Activated naive CD8-positive, alpha-beta T cell (primary cell): Measurements from ENCODE around the gene MYOM1.

ENCODE experiments used
- H3K27ac Mint-ChIP-seq: one replicate; pipeline ENCODE4 v1.8.0; 2021; ENCODE audit warnings: mixed read lengths
- H3K27me3 Mint-ChIP-seq: one replicate; pipeline ENCODE4 v1.8.0; 2021; ENCODE audit warnings: mixed read lengths
- H3K36me3 Mint-ChIP-seq: one replicate; pipeline ENCODE4 v1.8.0; 2021; ENCODE audit warnings: mixed read lengths
- H3K4me1 Mint-ChIP-seq: one replicate; pipeline ENCODE4 v1.8.0; 2021; ENCODE audit warnings: low read depth, mixed read lengths
- H3K4me3 Mint-ChIP-seq: one replicate; pipeline ENCODE4 v1.8.0; 2021; ENCODE audit warnings: mild to moderate bottlenecking, mixed read lengths
- H3K9me3 Mint-ChIP-seq: one replicate; pipeline ENCODE4 v1.8.0; 2021; ENCODE audit warnings: low read depth, mixed read lengths

Gene MYOM1

GRCh38 chr18:3219631-3220335 lies at the start of gene MYOM1:
Gene MYOM1 (minus strand): TSS chr18:3219968. CDS start chr18:3215223, 4,745 bp downstream.
- H3K9me3 Mint-ChIP-seq: no peaks in the 10 kb centered on the region
- H3K27ac Mint-ChIP-seq: no peak within 1 kb of the TSS
- no peak within 1 kb of the TSS for H3K4me3 Mint-ChIP-seq
- no peaks in the 10 kb centered on the region for H3K27me3 Mint-ChIP-seq
- H3K36me3 Mint-ChIP-seq: peaks cover 5% of the 10 kb centered on the region
- peaks cover 5% of the 10 kb centered on the region for H3K4me1 Mint-ChIP-seq

GRCh38 chr18:3269241-3269913 lies 49.6 kb upstream of the MYOM1 start:
- peaks cover 84% of the 10 kb centered on the region for H3K4me1 Mint-ChIP-seq
- H3K27ac Mint-ChIP-seq: peak overlapping the region; percentile 80
- no peaks in the 10 kb centered on the region for H3K27me3 Mint-ChIP-seq
- H3K36me3 Mint-ChIP-seq: no peaks in the 10 kb centered on the region
- H3K4me3 Mint-ChIP-seq: peak overlapping the region; percentile 52
- no peaks in the 10 kb centered on the region for H3K9me3 Mint-ChIP-seq

- peaks cover 92% of the 10 kb centered on the region for H3K4me1 Mint-ChIP-seq
- H3K36me3 Mint-ChIP-seq: no peaks in the 10 kb centered on the region
- H3K27ac Mint-ChIP-seq: peak overlapping the region; percentile 80
- H3K27me3 Mint-ChIP-seq: no peaks in the 10 kb centered on the region
- H3K4me3 Mint-ChIP-seq: peak overlapping the region; percentile 11
- H3K9me3 Mint-ChIP-seq: no peaks in the 10 kb centered on the region
Measured at GRCh38 chr18:3268306-3268705, 48.5 kb upstream of the MYOM1 start.

- no peaks in the 10 kb centered on the region for H3K36me3 Mint-ChIP-seq
- peaks cover 79% of the 10 kb centered on the region for H3K4me1 Mint-ChIP-seq
- no peaks in the 10 kb centered on the region for H3K9me3 Mint-ChIP-seq
- no peaks in the 10 kb centered on the region for H3K27me3 Mint-ChIP-seq
- H3K4me3 Mint-ChIP-seq: peak overlapping the region; percentile 62
- peak overlapping the region; percentile 72 for H3K27ac Mint-ChIP-seq
Measured at GRCh38 chr18:3266062-3266608, 46.4 kb upstream of the MYOM1 start.

- peak overlapping the region; percentile 45 for H3K4me3 Mint-ChIP-seq
- H3K27me3 Mint-ChIP-seq: no peaks in the 10 kb centered on the region
- H3K9me3 Mint-ChIP-seq: no peaks in the 10 kb centered on the region
- H3K27ac Mint-ChIP-seq: peak overlapping the region; percentile 72
- no peaks in the 10 kb centered on the region for H3K36me3 Mint-ChIP-seq
- H3K4me1 Mint-ChIP-seq: peaks cover 79% of the 10 kb centered on the region
Measured at GRCh38 chr18:3265564-3266033, 45.8 kb upstream of the MYOM1 start.

GRCh38 chr18:3264362-3264761 lies 44.6 kb upstream of the MYOM1 start:
- H3K27me3 Mint-ChIP-seq: no peaks in the 10 kb centered on the region
- peak overlapping the region; percentile 66 for H3K4me3 Mint-ChIP-seq
- H3K36me3 Mint-ChIP-seq: no peaks in the 10 kb centered on the region

GRCh38 chr18:3263132-3263700 lies 43.4 kb upstream of the MYOM1 start:
- Mint-ChIP-seq H3K27me3 (no peaks in the 10 kb centered on the region), H3K4me3 (peak overlapping the region; percentile 94)

More at GRCh38 chr18:3264362-3264761, 44.6 kb upstream of the MYOM1 start:
- Mint-ChIP-seq H3K9me3 (no peaks in the 10 kb centered on the region), H3K4me1 (peaks cover 79% of the 10 kb centered on the region), H3K27ac (peak overlapping the region; percentile 76)

GRCh38 chr18:3262234-3263131 lies 42.7 kb upstream of the MYOM1 start:
- Mint-ChIP-seq H3K4me1 (peaks cover 82% of the 10 kb centered on the region), H3K36me3 (peaks cover 5% of the 10 kb centered on the region), H3K27ac (peak overlapping the region; percentile 84), H3K9me3 (no peaks in the 10 kb centered on the region), H3K4me3 (peak overlapping the region; percentile 98), H3K27me3 (no peaks in the 10 kb centered on the region)

More at GRCh38 chr18:3263132-3263700, 43.4 kb upstream of the MYOM1 start:
- no peaks in the 10 kb centered on the region for H3K9me3 Mint-ChIP-seq
- peaks cover 78% of the 10 kb centered on the region for H3K4me1 Mint-ChIP-seq
- peak overlapping the region; percentile 84 for H3K27ac Mint-ChIP-seq
- H3K36me3 Mint-ChIP-seq: peaks cover 2% of the 10 kb centered on the region

GRCh38 chr18:3261373-3262233 lies 41.8 kb upstream of the MYOM1 start, which contains the start of gene MYL12B:
Gene MYL12B (plus strand): TSS chr18:3262133. CDS start chr18:3272899, 10,766 bp downstream.
- H3K27ac Mint-ChIP-seq: peak within 1 kb of the TSS; percentile 100
- no peaks in the 10 kb centered on the region for H3K9me3 Mint-ChIP-seq
- H3K27me3 Mint-ChIP-seq: no peaks in the 10 kb centered on the region
- H3K36me3 Mint-ChIP-seq: peaks cover 8% of the 10 kb centered on the region
- H3K4me1 Mint-ChIP-seq: peaks cover 82% of the 10 kb centered on the region
- H3K4me3 Mint-ChIP-seq: peak within 1 kb of the TSS; percentile 98

GRCh38 chr18:3260995-3261372 lies 41.2 kb upstream of the MYOM1 start:
- Mint-ChIP-seq H3K4me1 (peaks cover 80% of the 10 kb centered on the region), H3K27me3 (no peaks in the 10 kb centered on the region)

GRCh38 chr18:3257627-3258120 lies 37.9 kb upstream of the MYOM1 start:
- peaks cover 30% of the 10 kb centered on the region for H3K36me3 Mint-ChIP-seq
- peak overlapping the region; percentile 36 for H3K4me3 Mint-ChIP-seq
- no peaks in the 10 kb centered on the region for H3K9me3 Mint-ChIP-seq
- H3K27me3 Mint-ChIP-seq: no peaks in the 10 kb centered on the region
- peaks cover 81% of the 10 kb centered on the region for H3K4me1 Mint-ChIP-seq
- peak overlapping the region; percentile 100 for H3K27ac Mint-ChIP-seq

More at GRCh38 chr18:3260995-3261372, 41.2 kb upstream of the MYOM1 start:
- no peaks in the 10 kb centered on the region for H3K9me3 Mint-ChIP-seq
- peaks cover 8% of the 10 kb centered on the region for H3K36me3 Mint-ChIP-seq
- peak overlapping the region; percentile 100 for H3K27ac Mint-ChIP-seq
- peak overlapping the region; percentile 98 for H3K4me3 Mint-ChIP-seq

GRCh38 chr18:3256693-3257626 lies 37.2 kb upstream of the MYOM1 start:
- H3K4me3 Mint-ChIP-seq: peak overlapping the region; percentile 36
- H3K27me3 Mint-ChIP-seq: no peaks in the 10 kb centered on the region
- peaks cover 86% of the 10 kb centered on the region for H3K4me1 Mint-ChIP-seq
- peaks cover 30% of the 10 kb centered on the region for H3K36me3 Mint-ChIP-seq
- peak overlapping the region; percentile 100 for H3K27ac Mint-ChIP-seq
- H3K9me3 Mint-ChIP-seq: no peaks in the 10 kb centered on the region
